ENCODE results near the gene FZD4. TPM values are rescaled to one million over a fixed set of nuclear protein-coding genes. Genes with fewer than 3 reads are reported as not detected.
A peak's percentile ranks its signal among the peaks of the same experiment; 100 is the strongest.
"Not testable (repeated sequence)": the region's sequence is repeated elsewhere in the genome, so short reads cannot be mapped to it uniquely, and the experiment has no call there.

FZD4 gene
- total RNA-seq, 6 donors from 2014 or later, result 24.1 to 69.2 (median 38.2) TPM

- H3K36me3 ChIP-seq, result peaks cover 0 to 67% (median 3%) of the 10 kb centered on the region in 4 donors
- no peaks in the 10 kb centered on the region for H3K9me3 ChIP-seq
- H3K27me3 ChIP-seq, result no peaks in the 10 kb centered on the region
- peaks cover 6 to 27% (median 18%) of the 10 kb centered on the region in 4 donors for H3K4me1 ChIP-seq
- ATAC-seq (ENCODE audit: low FRiP score in 2 of 2) (no peak), DNase-seq (no peak)
- H3K27ac ChIP-seq, result peak overlapping the region in 2 of 4 donors; percentile 70 to 73
- H3K4me3 ChIP-seq, result peak overlapping the region in 1 of 4 donors; percentile 97
- TF ChIP-seq POLR2AphosphoS5 (IDR thresholded peaks at IDR 0.05) (no peak), CTCF (IDR thresholded peaks at IDR 0.05) (no peak), POLR2A (IDR thresholded peaks at IDR 0.05) (no peak), EP300 (IDR thresholded peaks at IDR 0.05) (no peak)
Measured at GRCh38 chr11:86947541-86947940, 7.7 kb downstream of the FZD4 start.

GRCh38 chr11:86943505-86943904, 11.7 kb downstream of the FZD4 start:
- ATAC-seq (ENCODE audit: low FRiP score in 2 of 2); H3K27me3 ChIP-seq; H3K4me3 ChIP-seq; DNase-seq; H3K9me3 ChIP-seq: not testable (repeated sequence)
- 83 to 97% methylated on average over 8 of the region's 8 CpGs for WGBS, 2 donors
- peaks cover 0 to 34% (median 0%) of the 10 kb centered on the region in 4 donors for H3K36me3 ChIP-seq
- H3K4me1 ChIP-seq, result peaks cover 34 to 51% (median 42%) of the 10 kb centered on the region in 4 donors
- H3K27ac ChIP-seq, result peak overlapping the region in 1 of 4 donors; percentile 83

GRCh38 chr11:86941871-86942599, 13.2 kb downstream of the FZD4 start:
- H3K4me1 ChIP-seq, result peaks cover 38 to 52% (median 41%) of the 10 kb centered on the region in 4 donors
- H3K36me3 ChIP-seq, result peaks cover 0 to 21% (median 0%) of the 10 kb centered on the region in 4 donors
- no peak for DNase-seq
- TF ChIP-seq EP300 (IDR thresholded peaks at IDR 0.05) (peak in 2 of 4 donors; percentile 44 to 66), POLR2AphosphoS5 (IDR thresholded peaks at IDR 0.05) (no peak)
- H3K27ac ChIP-seq, result peak overlapping the region; percentile 55 to 83 (median 64)
- ATAC-seq (ENCODE audit: low FRiP score in 2 of 2), result no peak
- H3K4me3 ChIP-seq, result no peak overlapping the region
- H3K27me3 ChIP-seq, result no peaks in the 10 kb centered on the region
- WGBS, 2 donors, result 49 to 52% methylated on average over 4 of the region's 4 CpGs
- no peaks in the 10 kb centered on the region for H3K9me3 ChIP-seq

GRCh38 chr11:86941077-86941870, 13.9 kb downstream of the FZD4 start:
- no peaks in the 10 kb centered on the region for H3K27me3 ChIP-seq
- no peak overlapping the region for H3K4me3 ChIP-seq
- peaks cover 0 to 14% (median 0%) of the 10 kb centered on the region in 4 donors for H3K36me3 ChIP-seq
- peaks cover 38 to 48% (median 41%) of the 10 kb centered on the region in 4 donors for H3K4me1 ChIP-seq
- H3K9me3 ChIP-seq, result no peaks in the 10 kb centered on the region
- 55 to 65% methylated on average over 7 of the region's 7 CpGs for WGBS, 2 donors
- ATAC-seq (ENCODE audit: low FRiP score in 2 of 2) (no peak), DNase-seq (no peak)
- TF ChIP-seq POLR2AphosphoS5 (IDR thresholded peaks at IDR 0.05) (no peak), CTCF (IDR thresholded peaks at IDR 0.05) (no peak), EP300 (IDR thresholded peaks at IDR 0.05) (no peak), POLR2A (IDR thresholded peaks at IDR 0.05) (no peak)
- peak overlapping the region; percentile 55 to 83 (median 64) for H3K27ac ChIP-seq

GRCh38 chr11:86940122-86940777, 14.9 kb downstream of the FZD4 start:
- Histone ChIP-seq H3K27ac (peak overlapping the region; percentile 55 to 83 (median 70)), H3K36me3 (peaks cover 0 to 9% (median 0%) of the 10 kb centered on the region in 4 donors), H3K27me3 (no peaks in the 10 kb centered on the region), H3K4me1 (peaks cover 35 to 48% (median 41%) of the 10 kb centered on the region in 4 donors), H3K9me3 (no peaks in the 10 kb centered on the region), H3K4me3 (no peak overlapping the region)
- DNase-seq (peak in 1 of 2 donors; percentile 44), ATAC-seq (ENCODE audit: low FRiP score in 2 of 2) (peak; percentile 79 to 82)
- 36% methylated on average over 11 of the region's 11 CpGs for WGBS, 2 donors
- TF ChIP-seq POLR2A (IDR thresholded peaks at IDR 0.05), result no peak
- no peak for TF ChIP-seq EP300 (IDR thresholded peaks at IDR 0.05)
- TF ChIP-seq CTCF (IDR thresholded peaks at IDR 0.05), result no peak
- no peak for TF ChIP-seq POLR2AphosphoS5 (IDR thresholded peaks at IDR 0.05)
